H1 (cell line): ENCODE data around the gene CNOT3. TPM values are rescaled to one million over a fixed set of nuclear protein-coding genes. Genes with fewer than 3 reads are reported as not detected.

Experiments
- ATF2 ChIP-seq: IDR thresholded peaks from 2 replicates; pipeline ENCODE4 v1.6.1; 2012; ENCODE audit warnings: low read length, inconsistent platforms
- BCL11A ChIP-seq, 2 experiments: IDR thresholded peaks; one replicate each; pipeline ENCODE4 v1.6.1; 2011; ENCODE audit warnings: low read depth in 2 of 2, low read length in 2 of 2, mild to moderate bottlenecking in 2 of 2
- CBX5 ChIP-seq: fragments of 300-800, 300-1000 bp; sonication (generic); IDR thresholded peaks from 2 replicates; pipeline ENCODE4 v1.7.1; 2016; ENCODE audit warnings: antibody characterized with exemption, low read length, low read depth
- CEBPB ChIP-seq: IDR thresholded peaks from 2 replicates; pipeline ENCODE4 v1.6.1; 2012; ENCODE audit warnings: low read depth, low read length
- CHD2 ChIP-seq: IDR thresholded peaks from 2 replicates; pipeline ENCODE4 v1.6.1; 2012; ENCODE audit warnings: low read length, improper control_type of control experiment
- CTCF ChIP-seq, 3 experiments: IDR thresholded peaks; 1 replicate in 2 of 3; 2 replicates in 1 of 3; pipeline versions ENCODE4 v1.5.1 to v1.6.1; 2011; ENCODE audit warnings: low read length in 3 of 3, mild to moderate bottlenecking in 3 of 3, inconsistent platforms in 2 of 3, low read depth in 1 of 3, moderate library complexity in 1 of 3; ENCODE audit not compliant: insufficient read depth in 1 of 3; ENCODE audit errors: control extremely low read depth in 1 of 3
- EGR1 ChIP-seq: IDR thresholded peaks from 2 replicates; pipeline ENCODE4 v1.6.1; 2011; ENCODE audit warnings: low read depth, low read length, borderline replicate concordance
- EP300 ChIP-seq, 2 experiments: IDR thresholded peaks; 1 replicate in 1 of 2; 2 replicates in 1 of 2; pipeline ENCODE4 v1.6.1; 2011 to 2012; ENCODE audit warnings: low read depth in 2 of 2, low read length in 2 of 2, mild to moderate bottlenecking in 2 of 2, borderline replicate concordance in 1 of 2, inconsistent platforms in 1 of 2, moderate library complexity in 1 of 2
- GTF2F1 ChIP-seq: IDR thresholded peaks from 2 replicates; pipeline ENCODE4 v1.6.1; 2012; ENCODE audit warnings: low read depth, low read length, improper control_type of control experiment, borderline replicate concordance
- HDAC2 ChIP-seq, 2 experiments: fragments of 300-600 bp in 1 of 2; sonication (generic) in 1 of 2; IDR thresholded peaks; 2 replicates each; pipeline ENCODE4 v1.6.1; 2011 to 2012; ENCODE audit warnings: low read depth in 2 of 2, low read length in 2 of 2, mild to moderate bottlenecking in 2 of 2, moderate library complexity in 2 of 2, borderline replicate concordance in 1 of 2, inconsistent platforms in 1 of 2
- JUN ChIP-seq: IDR thresholded peaks from 2 replicates; pipeline ENCODE4 v1.6.1; 2011; ENCODE audit warnings: low read depth, mild to moderate bottlenecking, improper control_type of control experiment, low read length
- JUND ChIP-seq: IDR thresholded peaks from 2 replicates; pipeline ENCODE4 v1.6.1; 2011; ENCODE audit warnings: mild to moderate bottlenecking, improper control_type of control experiment, low read length
- KDM1A ChIP-seq: fragments of 200-600, 300-600 bp; sonication (generic); IDR thresholded peaks from 2 replicates; pipeline ENCODE4 v1.7.1; 2016; ENCODE audit warnings: mild to moderate bottlenecking, low read length, borderline replicate concordance
- PHF8 ChIP-seq: fragments of 200-600 bp; sonication (generic); conservative IDR thresholded peaks from 2 replicates; pipeline ENCODE4 v1.7.1; 2012; ENCODE audit warnings: low read depth, mild to moderate bottlenecking, inconsistent platforms, low read length, moderate library complexity
- POLR2A ChIP-seq, 2 experiments: IDR thresholded peaks; 1 replicate in 1 of 2; 2 replicates in 1 of 2; pipeline ENCODE4 v1.6.1; 2011; ENCODE audit warnings: low read depth in 2 of 2, low read length in 2 of 2, mild to moderate bottlenecking in 2 of 2; ENCODE audit errors: control extremely low read depth in 1 of 2
- RNF2 ChIP-seq: fragments of 200-900, 300-1000 bp; sonication (generic); IDR thresholded peaks from 2 replicates; pipeline ENCODE4 v1.7.1; 2016; ENCODE audit warnings: borderline replicate concordance, low read depth, mild to moderate bottlenecking, antibody characterized with exemption, low read length; ENCODE audit not compliant: poor library complexity, severe bottlenecking; ENCODE audit errors: missing control alignments
- RXRA ChIP-seq: IDR thresholded peaks from 2 replicates; pipeline ENCODE4 v1.6.1; 2011; ENCODE audit warnings: low read depth, mild to moderate bottlenecking, low read length, moderate library complexity; ENCODE audit not compliant: insufficient read depth
- SRF ChIP-seq: IDR thresholded peaks from 2 replicates; pipeline ENCODE4 v1.6.1; 2011; ENCODE audit warnings: mild to moderate bottlenecking, low read depth, low read length, moderate library complexity
- TAF1 ChIP-seq: IDR thresholded peaks from 2 replicates; pipeline ENCODE4 v1.6.1; 2011; ENCODE audit warnings: mild to moderate bottlenecking, low read depth, low read length
- polyA plus RNA-seq, 7 experiments: library from polyadenylated mRNA; depleted of rRNA in 3 of 7; stranded (reverse) in 5 of 7; unstranded in 2 of 7; fragments of >200 nt in 5 of 7; fragments of 200-250 nt in 2 of 7; gene quantifications; 1 replicate in 5 of 7; 2 replicates in 1 of 7; 4 replicates in 1 of 7; pipeline versions ENCODE4 v1.2.1 to v1.2.3, GENCODE V29; 2011 to 2013; ENCODE audit warnings: missing spikeins in 2 of 7, mixed read lengths in 2 of 7
- total RNA-seq: library from RNA; stranded (reverse); fragmentation: NEBNext Ultra II Directional; extraction: Animal tissue kit (Norgen Biotek cat#: 25700); gene quantifications from 2 replicates; pipeline ENCODE4 v1.2.1, GENCODE V29; 2021

Gene CNOT3
- total and polyA plus RNA-seq, 2 of the 8 experiments (the other 6 are each of a cell fraction or from before 2014, with no cell fraction given) = 21.2 to 86.4 TPM

GRCh38 chr19:54102421-54103169 lies 35.0 kb upstream of the CNOT3 start, which contains the start of gene NDUFA3 (continued):
- no peak for TF ChIP-seq GTF2F1
- TF ChIP-seq JUN = no peak
- TF ChIP-seq BCL11A (IDR thresholded peaks at IDR 0.05; ENCODE audit: low read depth in 2 of 2, low read length in 2 of 2) = no peak
- TF ChIP-seq CBX5 = no peak
- no peak for TF ChIP-seq ATF2
- TF ChIP-seq PHF8 = peak; percentile 63; the same call in 1 of the 2 replicates
- no peak for TF ChIP-seq RXRA
- peak; percentile 86 for TF ChIP-seq TAF1
- TF ChIP-seq JUND = no peak
- no peak for TF ChIP-seq CTCF (IDR thresholded peaks at IDR 0.05; ENCODE audit: control extremely low read depth in 1 of 3, insufficient read depth in 1 of 3, low read depth in 1 of 3, low read length in 3 of 3)
- TF ChIP-seq EP300 (IDR thresholded peaks at IDR 0.05; ENCODE audit: borderline replicate concordance in 1 of 2, low read depth in 2 of 2, low read length in 2 of 2) = no peak
- TF ChIP-seq CHD2 = 0 out of 2 replicates have a peak, but pooled peaks have one; percentile 49
- TF ChIP-seq KDM1A = peak; percentile 100
- TF ChIP-seq RNF2 = no peak
- TF ChIP-seq POLR2A (IDR thresholded peaks at IDR 0.05; ENCODE audit: control extremely low read depth in 1 of 2, low read depth in 2 of 2, low read length in 2 of 2) = peak in 1 of 2 experiments; percentile 85; a peak in 2 of 3 replicates
- TF ChIP-seq CEBPB = no peak
- TF ChIP-seq EGR1 = no peak
- peak in 1 of 2 experiments; percentile 99; a peak in 3 of 4 replicates for TF ChIP-seq HDAC2 (IDR thresholded peaks at IDR 0.05; ENCODE audit: borderline replicate concordance in 1 of 2, low read depth in 2 of 2, low read length in 2 of 2)
- TF ChIP-seq SRF = no peak
